PC-3 (cell line): Measurements from ENCODE around the gene AFF4.
"Not testable (repeated sequence)": the region's sequence is repeated elsewhere in the genome, so short reads cannot be mapped to it uniquely, and the experiment has no call there.

Source experiments
- CTCF ChIP-seq: fragments of 300-600 bp; sonication (generic); conservative IDR thresholded peaks from 2 replicates; pipeline ENCODE4 v1.5.1; 2017; ENCODE audit warnings: antibody characterized with exemption, low read depth, mild to moderate bottlenecking, low read length
- EZH2 ChIP-seq: fragments of 300-600 bp; sonication (generic); IDR thresholded peaks from one replicate; pipeline ENCODE4 v1.6.1; 2017; ENCODE audit warnings: antibody characterized with exemption, mild to moderate bottlenecking, low read length; ENCODE audit not compliant: unreplicated experiment

GRCh38 chr5:132854992-132855391 is 108.4 kb downstream of the AFF4 start:
- TF ChIP-seq CTCF, EZH2: not testable (repeated sequence)
